ENCODE results near the gene ZBTB22.

GRCh38 chr6:33319939-33320314, 2.4 kb upstream of the ZBTB22 start:
- TF ChIP-seq CTCF (IDR thresholded peaks at IDR 0.05 in 2 of 3, conservative IDR thresholded peaks at IDR 0.05 in 1 of 3; ENCODE audit: borderline replicate concordance in 1 of 3, insufficient read depth in 1 of 3, low read depth in 2 of 3, low read length in 2 of 3) (no peak), ELF1 (IDR thresholded peaks at IDR 0.05; ENCODE audit: borderline replicate concordance, low read depth) (no peak), EZH2 (IDR thresholded peaks at IDR 0.05) (no peak)
